ENCODE data around the gene IL4R.
A peak's percentile ranks its signal among the peaks of the same experiment; 100 is the strongest.

The IL4R gene

DNA sequence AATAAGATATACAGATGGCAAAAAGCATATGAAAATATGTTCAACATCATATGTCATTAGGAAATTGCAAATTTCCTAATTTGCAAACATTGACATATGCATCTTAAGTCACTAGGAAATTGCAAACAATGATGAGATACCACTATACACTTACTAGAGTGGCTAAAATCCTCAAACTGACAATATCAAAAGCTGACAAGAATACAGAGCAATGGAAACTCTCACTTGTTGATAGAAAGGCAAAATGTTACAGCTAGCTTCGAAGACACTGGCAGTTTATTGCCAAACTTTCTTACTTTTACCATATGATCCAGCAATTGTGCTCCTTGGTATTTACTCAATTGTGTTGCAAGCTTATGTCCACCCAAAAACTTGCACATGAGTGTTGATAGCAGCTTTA, 5.0 kb upstream of the IL4R start:
- H3K9me3 ChIP-seq (ENCODE audit: insufficient read depth, low read depth, low read length) = no peaks in the 10 kb centered on the region
- H3K36me3 ChIP-seq (ENCODE audit: insufficient read depth, low read depth, low read length) = no peaks in the 10 kb centered on the region
- H3K9ac ChIP-seq (ENCODE audit: low read depth, low read length) = no peak overlapping the region
- peaks cover 26% of the 10 kb centered on the region for H3K27me3 ChIP-seq (ENCODE audit: insufficient read depth, low read length)
- no peak overlapping the region for H3K27ac ChIP-seq (ENCODE audit: low read length)
- H3K4me1 ChIP-seq (ENCODE audit: insufficient read depth, low read length) = no peaks in the 10 kb centered on the region
- H3K4me3 ChIP-seq (ENCODE audit: low read length) = no peak overlapping the region

DNA sequence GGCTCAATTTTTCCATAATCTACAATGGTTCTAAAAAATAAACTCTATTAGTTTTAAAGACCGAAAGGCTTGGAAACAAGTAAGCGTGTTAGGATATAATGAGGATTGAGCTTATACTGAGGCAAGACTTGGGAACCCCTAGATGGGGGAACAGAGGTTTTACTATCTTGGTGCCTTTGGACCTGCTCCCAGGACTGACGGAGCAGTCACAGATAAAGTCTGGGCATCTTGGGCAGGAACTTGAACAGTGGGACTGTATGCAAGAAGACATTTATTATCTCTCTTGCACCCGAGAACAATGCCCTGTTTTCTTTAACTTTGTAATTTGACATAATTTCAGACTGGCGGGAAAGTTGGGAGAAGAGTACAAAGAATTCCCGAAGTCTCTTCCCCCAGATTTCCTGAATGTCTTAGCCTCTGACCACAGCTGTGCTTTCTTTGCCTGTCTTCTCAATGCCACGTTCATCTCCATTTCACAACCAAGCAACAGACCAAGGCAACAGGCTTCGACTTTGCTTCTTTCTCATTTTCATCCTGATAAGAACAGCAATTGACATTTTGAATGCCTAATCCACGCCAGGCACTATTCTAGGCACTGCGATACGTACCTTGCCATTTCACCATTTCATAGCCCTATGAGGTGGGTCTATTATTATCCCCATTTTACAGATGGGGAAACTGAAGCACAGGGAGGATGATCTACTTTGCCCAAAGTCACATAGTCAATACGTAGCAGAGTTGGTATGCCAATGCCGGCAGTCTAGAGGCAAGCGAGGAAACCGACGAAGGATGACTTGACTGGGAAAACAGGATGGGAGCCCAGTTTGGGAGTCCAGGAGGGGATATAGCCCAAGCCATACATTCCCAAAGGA, 3.0 kb upstream of the IL4R start:
- H3K9me3 ChIP-seq (ENCODE audit: insufficient read depth, low read depth, low read length) = no peaks in the 10 kb centered on the region
- H3K27ac ChIP-seq (ENCODE audit: low read length) = no peak overlapping the region
- H3K27me3 ChIP-seq (ENCODE audit: insufficient read depth, low read length) = peaks cover 38% of the 10 kb centered on the region
- H3K36me3 ChIP-seq (ENCODE audit: insufficient read depth, low read depth, low read length) = no peaks in the 10 kb centered on the region
- no peak overlapping the region for H3K4me3 ChIP-seq (ENCODE audit: low read length)
- H3K9ac ChIP-seq (ENCODE audit: low read depth, low read length) = no peak overlapping the region
- no peaks in the 10 kb centered on the region for H3K4me1 ChIP-seq (ENCODE audit: insufficient read depth, low read length)

DNA sequence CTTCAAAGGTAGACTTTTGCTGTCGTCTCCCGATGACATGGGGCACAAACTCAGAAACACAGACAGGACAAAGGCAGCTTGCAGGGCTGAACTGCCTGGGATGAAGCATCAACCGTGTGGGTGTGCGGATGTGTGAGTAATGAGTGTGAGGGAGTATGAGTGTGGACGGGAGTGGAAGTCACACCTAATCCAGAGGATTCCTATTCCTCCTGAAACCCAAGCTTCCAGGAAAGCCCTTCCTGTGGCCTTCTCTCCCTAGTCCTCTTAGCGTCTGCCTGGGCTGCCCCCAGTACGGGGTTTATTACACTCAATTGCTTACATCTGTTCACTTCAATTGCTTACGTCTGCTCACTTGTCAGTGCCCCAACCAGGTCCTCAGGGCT, 2.3 kb upstream of the IL4R start:
- peaks cover 38% of the 10 kb centered on the region for H3K27me3 ChIP-seq (ENCODE audit: insufficient read depth, low read length)
- no peak overlapping the region for H3K9ac ChIP-seq (ENCODE audit: low read depth, low read length)
- no peaks in the 10 kb centered on the region for H3K4me1 ChIP-seq (ENCODE audit: insufficient read depth, low read length)
- no peak overlapping the region for H3K4me3 ChIP-seq (ENCODE audit: low read length)
- H3K36me3 ChIP-seq (ENCODE audit: insufficient read depth, low read depth, low read length) = no peaks in the 10 kb centered on the region
- H3K27ac ChIP-seq (ENCODE audit: low read length) = no peak overlapping the region
- no peaks in the 10 kb centered on the region for H3K9me3 ChIP-seq (ENCODE audit: insufficient read depth, low read depth, low read length)

DNA sequence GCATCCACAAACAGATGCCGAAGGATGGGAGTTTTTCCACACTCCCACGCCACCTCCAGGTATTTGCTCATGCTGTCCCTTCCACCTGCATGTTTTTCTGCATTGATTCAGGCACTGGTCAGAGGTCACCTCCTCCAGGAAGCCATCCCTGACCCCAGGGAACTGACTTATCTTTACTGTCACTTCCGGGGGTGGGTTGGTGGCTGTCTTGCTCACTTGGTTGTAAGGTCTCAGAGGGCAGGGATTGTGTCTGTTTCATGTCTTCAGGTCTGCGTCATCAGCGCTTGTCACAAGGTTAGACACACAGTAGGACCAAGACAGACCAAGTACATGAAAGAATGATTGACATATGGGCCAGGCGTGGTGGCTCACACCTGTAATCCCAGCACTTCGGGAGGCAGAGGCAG, 1.9 kb upstream of the IL4R start:
- no peak overlapping the region for H3K27ac ChIP-seq (ENCODE audit: low read length)
- no peaks in the 10 kb centered on the region for H3K4me1 ChIP-seq (ENCODE audit: insufficient read depth, low read length)
- H3K9me3 ChIP-seq (ENCODE audit: insufficient read depth, low read depth, low read length) = no peaks in the 10 kb centered on the region
- no peaks in the 10 kb centered on the region for H3K36me3 ChIP-seq (ENCODE audit: insufficient read depth, low read depth, low read length)
- H3K9ac ChIP-seq (ENCODE audit: low read depth, low read length) = no peak overlapping the region
- H3K4me3 ChIP-seq (ENCODE audit: low read length) = no peak overlapping the region
- H3K27me3 ChIP-seq (ENCODE audit: insufficient read depth, low read length) = peaks cover 38% of the 10 kb centered on the region

DNA sequence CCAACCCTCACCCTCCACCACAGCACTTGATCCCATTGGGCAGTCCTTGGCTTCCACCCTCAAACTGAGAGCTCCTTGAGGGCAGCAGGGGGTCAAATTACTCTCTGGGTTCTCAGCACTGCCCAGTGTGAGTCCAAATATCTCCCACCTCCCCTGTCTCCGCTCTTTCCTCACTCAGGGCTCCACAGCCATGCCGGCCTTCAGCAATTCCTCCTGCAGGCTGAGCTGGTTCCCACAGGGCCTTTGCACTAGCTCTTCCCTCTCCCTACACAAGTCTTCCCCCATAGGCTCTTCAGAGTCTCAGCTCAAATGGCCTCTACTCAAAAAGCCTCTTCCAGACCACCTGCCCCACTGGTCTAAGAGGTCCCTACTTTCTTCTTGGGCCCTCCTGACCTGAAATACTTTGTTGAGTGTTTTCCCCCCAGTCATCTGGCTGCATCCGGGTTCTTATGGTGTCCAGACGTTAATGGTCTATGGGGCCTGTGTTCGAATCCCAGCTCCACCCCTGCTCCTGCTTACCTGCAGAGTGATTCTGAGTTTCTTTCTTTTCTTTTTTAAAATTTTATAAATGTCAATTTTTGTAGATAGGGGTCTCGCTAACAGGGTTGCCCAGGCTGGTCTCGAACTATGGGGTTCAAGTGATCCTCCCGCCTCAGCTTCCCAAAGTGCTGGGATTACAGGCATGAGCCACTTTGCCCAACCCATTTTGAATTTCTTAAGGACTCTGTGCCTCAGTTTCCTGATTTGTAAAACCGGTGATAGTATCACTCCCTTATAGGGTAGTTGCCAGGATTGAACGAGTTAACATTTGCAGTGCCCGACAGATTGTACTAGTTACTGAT, 973 bp upstream of the IL4R start:
- no peaks in the 10 kb centered on the region for H3K36me3 ChIP-seq (ENCODE audit: insufficient read depth, low read depth, low read length)
- no peaks in the 10 kb centered on the region; the same call in none of the 2 replicates for H3K4me1 ChIP-seq (ENCODE audit: insufficient read depth, low read length)
- H3K9me3 ChIP-seq (ENCODE audit: insufficient read depth, low read depth, low read length) = no peaks in the 10 kb centered on the region
- peaks cover 38% of the 10 kb centered on the region for H3K27me3 ChIP-seq (ENCODE audit: insufficient read depth, low read length)
- peak overlapping the region; percentile 90 for H3K4me3 ChIP-seq (ENCODE audit: low read length)
- no peak overlapping the region for H3K27ac ChIP-seq (ENCODE audit: low read length)
- H3K9ac ChIP-seq (ENCODE audit: low read depth, low read length) = no peak overlapping the region; the same call in 1 of the 2 replicates

DNA sequence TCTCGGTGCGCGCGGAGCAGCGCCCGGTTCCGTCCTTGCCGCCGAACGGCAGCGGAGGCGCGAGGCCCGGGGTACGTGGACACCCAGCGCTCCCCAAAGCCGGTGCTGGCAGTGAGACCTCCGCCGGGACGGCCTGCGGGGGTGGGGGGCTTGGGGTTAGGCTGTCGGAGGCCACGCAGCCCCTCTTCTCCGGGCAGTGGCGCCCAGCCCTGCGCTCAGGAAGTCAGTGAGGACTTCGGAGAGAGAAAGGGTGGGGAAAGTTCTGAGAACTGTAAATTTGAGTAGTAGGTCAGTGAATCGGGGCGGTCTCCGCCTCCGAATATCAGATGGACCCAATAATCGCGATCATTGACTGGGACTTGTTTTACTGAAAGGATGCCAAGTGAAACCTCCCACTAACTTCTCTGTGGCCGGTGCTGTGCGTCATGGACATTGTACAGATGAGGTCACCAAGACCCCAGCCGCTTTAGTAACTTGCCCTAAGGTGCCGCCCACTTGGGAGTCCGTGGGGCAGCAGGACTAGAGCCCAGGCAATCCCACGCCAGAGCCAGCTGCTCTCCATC, 468 bp downstream of the IL4R start:
- peaks cover 38% of the 10 kb centered on the region for H3K27me3 ChIP-seq (ENCODE audit: insufficient read depth, low read length)
- H3K36me3 ChIP-seq (ENCODE audit: insufficient read depth, low read depth, low read length) = no peaks in the 10 kb centered on the region
- peak overlapping the region; percentile 90 for H3K4me3 ChIP-seq (ENCODE audit: low read length)
- no peak overlapping the region for H3K27ac ChIP-seq (ENCODE audit: low read length)
- H3K9ac ChIP-seq (ENCODE audit: low read depth, low read length) = peak overlapping the region; percentile 83; the same call in 1 of the 2 replicates
- H3K9me3 ChIP-seq (ENCODE audit: insufficient read depth, low read depth, low read length) = no peaks in the 10 kb centered on the region
- peaks cover 8% of the 10 kb centered on the region for H3K4me1 ChIP-seq (ENCODE audit: insufficient read depth, low read length)

DNA sequence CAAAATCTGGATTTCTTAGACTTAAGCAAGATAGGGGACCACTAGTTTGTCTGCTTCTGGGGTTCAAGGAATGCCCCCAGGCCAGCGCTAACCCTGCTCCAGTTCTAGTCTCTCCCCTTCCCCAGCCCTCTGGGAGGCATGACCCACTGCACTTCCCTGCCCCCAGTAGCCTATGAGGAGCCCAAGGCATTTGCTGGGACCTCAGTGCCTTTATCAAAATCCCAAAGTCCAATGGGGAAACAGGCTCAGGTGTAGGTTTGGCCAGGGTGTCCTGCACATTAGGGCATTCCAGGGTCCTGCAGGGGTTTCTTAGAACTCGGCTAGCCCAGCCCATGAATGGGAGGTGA, 1.2 kb downstream of the IL4R start:
- H3K27me3 ChIP-seq (ENCODE audit: insufficient read depth, low read length) = peaks cover 38% of the 10 kb centered on the region
- peak overlapping the region; percentile 90; the same call in 1 of the 2 replicates for H3K4me3 ChIP-seq (ENCODE audit: low read length)
- no peak overlapping the region for H3K27ac ChIP-seq (ENCODE audit: low read length)
- H3K36me3 ChIP-seq (ENCODE audit: insufficient read depth, low read depth, low read length) = no peaks in the 10 kb centered on the region
- H3K9ac ChIP-seq (ENCODE audit: low read depth, low read length) = no peak overlapping the region
- no peaks in the 10 kb centered on the region for H3K9me3 ChIP-seq (ENCODE audit: insufficient read depth, low read depth, low read length)
- H3K4me1 ChIP-seq (ENCODE audit: insufficient read depth, low read length) = peaks cover 9% of the 10 kb centered on the region

DNA sequence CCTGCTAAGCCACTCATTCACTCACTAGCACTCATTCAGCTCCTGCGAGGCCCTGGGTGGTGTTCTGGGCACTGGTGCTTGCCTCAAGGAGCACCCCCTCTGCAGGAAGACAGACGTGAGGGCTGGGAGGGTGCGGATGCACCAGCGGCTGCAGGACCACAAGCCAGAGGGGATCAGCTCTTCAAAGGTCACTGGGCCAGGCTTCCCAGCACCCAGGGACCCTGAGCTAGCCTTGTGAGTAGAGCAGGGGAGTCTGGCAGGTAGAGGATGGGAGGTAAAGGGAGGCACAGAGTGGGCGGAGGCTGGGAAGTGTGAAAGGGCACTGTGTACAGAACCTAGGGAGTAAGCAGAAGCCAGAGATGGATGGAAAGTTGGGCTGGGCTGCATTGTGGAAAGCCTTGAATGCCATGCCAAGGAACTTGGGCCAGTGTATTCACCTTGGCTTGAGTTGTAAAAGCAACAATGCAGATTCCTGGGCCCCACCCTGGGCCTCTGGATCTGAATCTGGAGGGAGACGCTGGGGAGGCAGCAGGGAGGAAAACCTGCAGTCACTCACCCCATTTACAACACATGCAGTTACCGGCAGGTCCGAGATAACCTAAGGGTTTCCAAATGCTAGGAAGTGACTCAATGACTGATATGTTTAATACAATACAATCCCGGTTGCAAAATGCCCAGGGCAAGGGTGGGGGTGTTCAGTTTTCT, 1.7 kb downstream of the IL4R start:
- Histone ChIP-seq H3K9me3 (ENCODE audit: insufficient read depth, low read depth, low read length) (no peaks in the 10 kb centered on the region), H3K4me3 (ENCODE audit: low read length) (peak overlapping the region; percentile 90; the same call in 1 of the 2 replicates), H3K9ac (ENCODE audit: low read depth, low read length) (no peak overlapping the region), H3K36me3 (ENCODE audit: insufficient read depth, low read depth, low read length) (no peaks in the 10 kb centered on the region), H3K27me3 (ENCODE audit: insufficient read depth, low read length) (peaks cover 38% of the 10 kb centered on the region), H3K27ac (ENCODE audit: low read length) (no peak overlapping the region), H3K4me1 (ENCODE audit: insufficient read depth, low read length) (peaks cover 9% of the 10 kb centered on the region)

DNA sequence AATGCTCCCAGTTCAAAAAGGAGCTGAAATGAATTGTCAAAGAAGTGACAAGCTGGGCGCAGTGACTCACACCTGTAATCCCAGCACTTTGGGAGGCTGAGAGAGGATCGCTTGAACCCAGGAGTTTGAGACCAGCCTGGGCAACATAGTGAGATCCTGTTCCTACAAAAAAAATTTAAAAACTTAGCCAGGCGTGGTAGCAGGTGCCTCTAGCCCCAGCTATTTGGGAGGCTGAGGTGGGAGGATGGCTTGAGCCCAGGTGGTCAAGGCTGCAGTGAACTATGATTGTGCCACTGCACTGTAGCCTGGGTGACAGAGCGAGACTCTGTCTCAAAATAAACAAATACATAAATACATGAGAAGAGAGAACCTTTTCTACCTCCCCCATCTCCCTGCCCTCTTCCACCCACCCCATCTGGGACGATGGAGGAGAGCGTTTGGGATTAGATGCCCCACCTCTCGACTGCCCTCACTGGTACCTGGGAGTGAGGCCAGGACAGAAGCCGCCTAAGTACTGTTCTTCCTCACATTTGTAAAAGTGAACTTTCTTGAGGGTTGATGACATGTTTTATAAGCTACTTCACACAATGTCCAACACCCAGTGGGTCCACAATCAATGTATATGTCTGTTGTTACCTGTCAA, 2.4 kb downstream of the IL4R start:
- H3K36me3 ChIP-seq (ENCODE audit: insufficient read depth, low read depth, low read length) = no peaks in the 10 kb centered on the region
- H3K9ac ChIP-seq (ENCODE audit: low read depth, low read length) = no peak overlapping the region
- H3K4me3 ChIP-seq (ENCODE audit: low read length) = no peak overlapping the region

DNA sequence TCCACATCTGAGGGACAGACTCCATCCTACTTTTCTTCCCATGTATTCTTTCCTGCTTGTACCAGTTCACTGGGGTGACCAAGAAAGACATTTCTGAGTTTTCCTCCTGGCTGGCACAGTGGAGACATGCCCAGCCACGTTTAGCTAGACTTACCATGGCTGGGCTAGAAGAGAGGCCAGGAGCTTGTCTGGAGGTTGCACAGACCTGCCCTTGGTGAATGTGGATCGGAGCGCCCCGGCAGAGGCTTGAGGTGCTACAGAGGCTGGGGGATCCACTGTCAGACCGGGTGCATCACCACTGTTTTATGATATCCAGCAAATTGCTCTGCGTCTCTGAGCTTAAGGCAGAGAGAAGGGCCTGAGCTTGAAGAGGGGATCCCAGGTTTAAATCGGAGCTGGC, 3.5 kb downstream of the IL4R start:
- Histone ChIP-seq H3K9me3 (ENCODE audit: insufficient read depth, low read depth, low read length) (no peaks in the 10 kb centered on the region), H3K9ac (ENCODE audit: low read depth, low read length) (no peak overlapping the region), H3K27ac (ENCODE audit: low read length) (no peak overlapping the region), H3K4me1 (ENCODE audit: insufficient read depth, low read length) (peaks cover 9% of the 10 kb centered on the region), H3K36me3 (ENCODE audit: insufficient read depth, low read depth, low read length) (no peaks in the 10 kb centered on the region), H3K4me3 (ENCODE audit: low read length) (no peak overlapping the region), H3K27me3 (ENCODE audit: insufficient read depth, low read length) (peaks cover 24% of the 10 kb centered on the region)

More for the DNA sequence above, 2.4 kb downstream of the IL4R start:
- peaks cover 35% of the 10 kb centered on the region for H3K27me3 ChIP-seq (ENCODE audit: insufficient read depth, low read length)
- no peak overlapping the region for H3K27ac ChIP-seq (ENCODE audit: low read length)
- H3K4me1 ChIP-seq (ENCODE audit: insufficient read depth, low read length) = peaks cover 9% of the 10 kb centered on the region
- no peaks in the 10 kb centered on the region for H3K9me3 ChIP-seq (ENCODE audit: insufficient read depth, low read depth, low read length)
